Measurements from ENCODE around the gene CLTA. TPM values are rescaled to one million over a fixed set of nuclear protein-coding genes. Genes with fewer than 3 reads are reported as not detected.

Gene CLTA
- total RNA-seq, 1 donor from 2014 or later = 222 TPM

DNA sequence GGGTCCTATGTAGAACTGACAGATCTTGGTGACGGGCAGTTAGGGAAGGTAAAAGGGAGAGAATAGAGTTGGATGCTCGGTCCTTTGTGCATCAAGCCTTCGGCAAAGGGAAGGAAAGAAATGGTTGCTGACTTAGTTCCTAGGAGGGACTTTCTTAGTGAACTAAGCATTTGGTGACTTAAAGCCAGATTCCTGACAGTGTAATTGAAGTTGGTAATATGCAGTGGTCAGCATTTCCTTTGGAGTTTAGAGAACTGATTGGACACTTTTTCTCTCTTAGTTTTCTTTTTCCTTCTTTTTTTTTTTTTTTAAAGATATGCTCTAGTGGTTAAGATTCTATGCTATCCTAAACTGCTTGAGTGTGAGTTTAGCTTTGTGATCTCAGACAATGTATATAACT, 2.3 kb downstream of the CLTA start:
- Mint-ChIP-seq H3K27me3 (ENCODE audit: low read depth) (peaks cover 9% of the 10 kb centered on the region), H3K27ac (ENCODE audit: unreplicated experiment) (no peak overlapping the region), H3K4me1 (peaks cover 50% of the 10 kb centered on the region), H3K4me3 (peak overlapping the region; percentile 93), H3K36me3 (ENCODE audit: low read depth) (peaks cover 5% of the 10 kb centered on the region), H3K9me3 (no peaks in the 10 kb centered on the region)
- TF ChIP-seq, protein P1, sequence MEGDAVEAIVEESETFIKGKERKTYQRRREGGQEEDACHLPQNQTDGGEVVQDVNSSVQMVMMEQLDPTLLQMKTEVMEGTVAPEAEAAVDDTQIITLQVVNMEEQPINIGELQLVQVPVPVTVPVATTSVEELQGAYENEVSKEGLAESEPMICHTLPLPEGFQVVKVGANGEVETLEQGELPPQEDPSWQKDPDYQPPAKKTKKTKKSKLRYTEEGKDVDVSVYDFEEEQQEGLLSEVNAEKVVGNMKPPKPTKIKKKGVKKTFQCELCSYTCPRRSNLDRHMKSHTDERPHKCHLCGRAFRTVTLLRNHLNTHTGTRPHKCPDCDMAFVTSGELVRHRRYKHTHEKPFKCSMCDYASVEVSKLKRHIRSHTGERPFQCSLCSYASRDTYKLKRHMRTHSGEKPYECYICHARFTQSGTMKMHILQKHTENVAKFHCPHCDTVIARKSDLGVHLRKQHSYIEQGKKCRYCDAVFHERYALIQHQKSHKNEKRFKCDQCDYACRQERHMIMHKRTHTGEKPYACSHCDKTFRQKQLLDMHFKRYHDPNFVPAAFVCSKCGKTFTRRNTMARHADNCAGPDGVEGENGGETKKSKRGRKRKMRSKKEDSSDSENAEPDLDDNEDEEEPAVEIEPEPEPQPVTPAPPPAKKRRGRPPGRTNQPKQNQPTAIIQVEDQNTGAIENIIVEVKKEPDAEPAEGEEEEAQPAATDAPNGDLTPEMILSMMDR (conservative IDR thresholded peaks at IDR 0.05) = no peak
- no peak for DNase-seq (ENCODE audit: low read depth, low spot score)

DNA sequence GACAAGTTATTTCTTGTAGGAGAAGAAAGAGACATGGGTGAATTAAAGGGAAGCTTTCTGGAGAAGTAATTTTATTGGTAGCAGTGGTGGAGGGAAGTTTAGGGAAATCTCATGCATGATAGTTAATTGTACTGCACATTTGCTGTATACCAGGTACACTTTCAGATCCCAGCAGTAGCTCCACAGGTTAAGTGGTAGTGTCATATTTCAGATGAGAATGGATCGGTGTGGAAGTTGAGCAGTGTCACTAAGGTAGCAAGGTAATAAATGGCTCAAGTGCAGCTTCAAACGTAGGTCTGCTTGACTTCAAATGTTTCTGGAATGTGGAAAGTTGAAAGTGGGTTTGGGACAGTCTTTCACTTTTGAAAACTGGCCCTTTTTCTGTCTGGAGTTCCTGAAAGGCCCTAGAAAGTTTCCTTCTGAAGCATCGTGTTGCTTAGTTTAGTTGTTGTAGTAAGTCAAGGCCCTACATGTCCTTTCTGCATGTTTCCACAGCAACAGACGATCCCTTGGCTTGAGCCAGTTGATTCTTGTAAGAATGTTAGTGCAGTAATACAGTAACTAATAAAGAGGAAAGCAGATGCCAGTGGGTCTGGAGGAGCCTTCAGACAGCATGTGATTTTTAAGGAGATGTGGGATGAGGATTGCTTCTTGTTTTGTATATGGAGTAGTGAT, 3.7 kb downstream of the CLTA start:
- Mint-ChIP-seq H3K27me3 (ENCODE audit: low read depth) (no peaks in the 10 kb centered on the region), H3K4me1 (peaks cover 50% of the 10 kb centered on the region), H3K9me3 (no peaks in the 10 kb centered on the region), H3K4me3 (no peak overlapping the region), H3K36me3 (ENCODE audit: low read depth) (peaks cover 5% of the 10 kb centered on the region), H3K27ac (ENCODE audit: unreplicated experiment) (no peak overlapping the region)
- TF ChIP-seq, protein P1 (conservative IDR thresholded peaks at IDR 0.05) = no peak
- DNase-seq (ENCODE audit: low read depth, low spot score) = no peak

DNA sequence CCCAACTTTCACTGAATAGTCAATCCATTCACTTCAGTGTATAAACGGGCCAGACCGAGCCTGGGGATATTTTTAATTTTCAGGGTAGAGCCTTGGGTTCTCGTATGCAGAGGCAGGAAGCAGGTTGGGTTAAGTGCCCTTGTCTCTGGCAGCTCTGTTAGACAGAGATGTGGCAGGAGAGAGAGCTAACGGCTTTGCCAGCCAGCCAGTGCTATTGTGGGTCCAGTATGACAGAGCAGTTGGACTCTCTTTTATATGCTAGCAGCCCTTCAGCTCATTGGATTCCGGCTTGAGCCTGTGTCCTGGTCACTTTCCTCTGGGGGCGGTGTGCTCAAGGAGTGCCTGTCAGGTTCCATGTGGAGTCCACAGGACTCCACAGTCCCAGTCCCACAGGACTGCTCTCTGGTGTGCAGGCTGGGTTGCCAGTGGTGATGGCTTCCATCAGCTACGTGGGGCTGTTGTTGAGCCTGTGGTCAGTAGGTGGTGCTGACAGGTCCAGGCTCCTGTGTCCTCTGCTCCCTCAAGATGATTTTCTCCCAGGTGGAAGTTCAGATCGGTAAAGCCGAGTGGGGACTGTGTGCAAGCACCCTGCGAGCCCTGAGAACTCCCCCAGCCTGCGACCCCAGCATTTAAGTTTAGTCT, 14.3 kb downstream of the CLTA start:
- Mint-ChIP-seq H3K27me3 (ENCODE audit: low read depth) (no peaks in the 10 kb centered on the region), H3K27ac (ENCODE audit: unreplicated experiment) (no peak overlapping the region), H3K36me3 (ENCODE audit: low read depth) (peaks cover 20% of the 10 kb centered on the region), H3K9me3 (no peaks in the 10 kb centered on the region), H3K4me3 (no peak overlapping the region), H3K4me1 (peaks cover 19% of the 10 kb centered on the region)
- TF ChIP-seq, protein P1 (conservative IDR thresholded peaks at IDR 0.05) = peak; percentile 26
- no peak for DNase-seq (ENCODE audit: low read depth, low spot score)

DNA sequence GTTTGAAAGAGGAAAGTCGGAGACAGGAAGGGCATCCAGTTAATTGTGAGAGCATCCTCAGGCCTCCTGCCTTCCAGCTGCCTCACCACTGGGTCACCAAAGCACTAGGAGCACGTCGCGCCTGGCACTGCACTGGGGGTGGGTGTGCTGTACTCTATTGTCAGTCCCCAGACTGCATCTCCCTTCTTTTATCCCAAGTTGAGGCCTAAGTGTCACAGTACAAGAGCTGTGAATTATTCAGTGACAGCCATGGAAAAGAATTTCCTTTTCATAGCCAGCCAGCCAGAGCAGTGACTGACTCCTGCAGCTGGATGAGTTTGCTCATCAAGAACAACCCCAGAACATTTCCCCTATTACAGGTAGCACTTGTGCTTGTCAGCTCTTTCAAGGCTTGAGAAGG, 16.3 kb downstream of the CLTA start:
- Mint-ChIP-seq H3K4me3 (peak overlapping the region; percentile 20), H3K27me3 (ENCODE audit: low read depth) (no peaks in the 10 kb centered on the region), H3K9me3 (no peaks in the 10 kb centered on the region), H3K4me1 (peaks cover 27% of the 10 kb centered on the region), H3K27ac (ENCODE audit: unreplicated experiment) (peak overlapping the region; percentile 43), H3K36me3 (ENCODE audit: low read depth) (peaks cover 25% of the 10 kb centered on the region)
- TF ChIP-seq, protein P1 (conservative IDR thresholded peaks at IDR 0.05) = no peak
- DNase-seq (ENCODE audit: low read depth, low spot score) = no peak

DNA sequence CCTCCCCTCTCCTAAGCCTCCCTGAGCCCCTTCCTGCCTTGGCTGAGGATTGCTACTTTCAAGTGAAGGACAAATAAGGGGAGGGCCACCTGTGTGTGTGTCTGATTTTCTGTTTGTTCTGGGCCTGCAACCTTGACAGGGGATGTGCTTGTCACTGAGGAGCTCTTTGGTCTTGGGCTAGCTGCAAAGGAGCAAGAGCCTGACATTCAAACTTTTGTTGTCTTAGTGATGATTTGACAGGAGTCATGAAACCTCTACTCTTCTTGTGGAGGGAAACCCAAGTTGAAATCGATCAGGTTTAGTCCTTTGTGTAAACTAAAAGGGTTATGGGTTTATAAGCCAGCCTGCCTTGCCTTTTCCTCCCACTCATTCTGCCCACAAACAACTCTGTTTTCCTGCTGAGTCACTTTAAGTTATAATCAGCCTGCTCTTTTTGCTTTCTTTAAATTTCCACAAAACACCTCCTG, 16.9 kb downstream of the CLTA start:
- Mint-ChIP-seq H3K4me3 (no peak overlapping the region), H3K36me3 (ENCODE audit: low read depth) (peaks cover 25% of the 10 kb centered on the region), H3K27me3 (ENCODE audit: low read depth) (no peaks in the 10 kb centered on the region), H3K9me3 (no peaks in the 10 kb centered on the region), H3K27ac (ENCODE audit: unreplicated experiment) (peak overlapping the region; percentile 67), H3K4me1 (peaks cover 27% of the 10 kb centered on the region)
- DNase-seq (ENCODE audit: low read depth, low spot score) = no peak
- TF ChIP-seq, protein P1 (conservative IDR thresholded peaks at IDR 0.05) = no peak
